ENCODE data around the gene PHKB. TPM values are rescaled to one million over a fixed set of nuclear protein-coding genes. Genes with fewer than 3 reads are reported as not detected.

PHKB gene
- total RNA-seq, 4 donors from 2014 or later: 19.8 to 29.6 (median 25.2) TPM

GRCh38 chr16:47638175-47638574 lies 177.0 kb downstream of the PHKB start:
- WGBS, 2 donors: 96 to 97% methylated on average over 1 of the region's 1 CpG
- intact Hi-C loops (cut with DNase I; ENCODE audit: low total_unique reads): no loop called here
- TF ChIP-seq POLR2A (IDR thresholded peaks at IDR 0.05): no peak
- TF ChIP-seq CTCF (IDR thresholded peaks at IDR 0.05): no peak

GRCh38 chr16:47640661-47641060 lies 179.5 kb downstream of the PHKB start:
- TF ChIP-seq POLR2A (IDR thresholded peaks at IDR 0.05): no peak
- no peak for TF ChIP-seq CTCF (IDR thresholded peaks at IDR 0.05)
- DNase-seq (ENCODE audit: low spot score in 2 of 2): no peak
- no peak overlapping the region for H3K4me3 ChIP-seq (ENCODE audit: low read depth, poor library complexity, severe bottlenecking)
- intact Hi-C loops (cut with DNase I; ENCODE audit: low total_unique reads): no loop called here
- WGBS, 2 donors: 91 to 93% methylated on average over 3 of the region's 3 CpGs

More at GRCh38 chr16:47638175-47638574, 177.0 kb downstream of the PHKB start:
- DNase-seq (ENCODE audit: low spot score in 2 of 2): no peak
- no peak overlapping the region for H3K4me3 ChIP-seq (ENCODE audit: low read depth, poor library complexity, severe bottlenecking)

- 86 to 90% methylated on average over 4 of the region's 4 CpGs for WGBS, 2 donors
- no peak for DNase-seq (ENCODE audit: low spot score in 2 of 2)
- no peak for TF ChIP-seq POLR2A (IDR thresholded peaks at IDR 0.05)
- TF ChIP-seq CTCF (IDR thresholded peaks at IDR 0.05): no peak
- intact Hi-C loops (cut with DNase I; ENCODE audit: low total_unique reads): no loop called here
- no peak overlapping the region for H3K4me3 ChIP-seq (ENCODE audit: low read depth, poor library complexity, severe bottlenecking)
Observed at GRCh38 chr16:47643323-47644000, 182.3 kb downstream of the PHKB start.

- WGBS, 2 donors: 61 to 70% methylated on average over 2 of the region's 2 CpGs
- intact Hi-C loops (cut with DNase I; ENCODE audit: low total_unique reads): no loop called here
- DNase-seq (ENCODE audit: low spot score in 2 of 2): no peak
- no peak overlapping the region for H3K4me3 ChIP-seq (ENCODE audit: low read depth, poor library complexity, severe bottlenecking)
- TF ChIP-seq CTCF (IDR thresholded peaks at IDR 0.05) (no peak), POLR2A (IDR thresholded peaks at IDR 0.05) (no peak)
Observed at GRCh38 chr16:47644166-47644565, 183.0 kb downstream of the PHKB start.

- TF ChIP-seq POLR2A (IDR thresholded peaks at IDR 0.05) (no peak), CTCF (IDR thresholded peaks at IDR 0.05) (no peak)
- no peak for DNase-seq (ENCODE audit: low spot score in 2 of 2)
- intact Hi-C loops (cut with DNase I; ENCODE audit: low total_unique reads): no loop called here
- no peak overlapping the region for H3K4me3 ChIP-seq (ENCODE audit: low read depth, poor library complexity, severe bottlenecking)
Observed at GRCh38 chr16:47644661-47645060, 183.5 kb downstream of the PHKB start.

- H3K4me3 ChIP-seq (ENCODE audit: low read depth, poor library complexity, severe bottlenecking): no peak overlapping the region
- no peak for DNase-seq (ENCODE audit: low spot score in 2 of 2)
- TF ChIP-seq CTCF (IDR thresholded peaks at IDR 0.05) (no peak), POLR2A (IDR thresholded peaks at IDR 0.05) (no peak)
- WGBS, 2 donors: 97% methylated on average over 4 of the region's 4 CpGs
- intact Hi-C loops (cut with DNase I; ENCODE audit: low total_unique reads): no loop called here
Observed at GRCh38 chr16:47646914-47647313, 185.8 kb downstream of the PHKB start.

All from lower leg skin (tissue), 4 donors.